PC-9 (cell line): ENCODE data around the gene DERL3.

ENCODE experiments used
- CTCF ChIP-seq: fragments of 200-600 bp; sonication (generic); conservative IDR thresholded peaks from 2 replicates; pipeline ENCODE4 v1.6.1; 2017; ENCODE audit warnings: mixed run types, antibody characterized with exemption, mild to moderate bottlenecking, moderate library complexity
- EZH2 ChIP-seq: fragments of 200-600 bp; sonication (generic); IDR thresholded peaks from 2 replicates; pipeline ENCODE4 v1.8.0; 2017; ENCODE audit warnings: antibody characterized with exemption, low read depth

GRCh38 chr22:23790819-23791737 is 47.7 kb downstream of the DERL3 start:
- TF ChIP-seq CTCF (no peak), EZH2 (no peak)
